ENCODE measurements around the gene LPO. TPM values are rescaled to one million over a fixed set of nuclear protein-coding genes. Genes with fewer than 3 reads are reported as not detected.

LPO gene
- total RNA-seq, 1 experiment from 2014 or later, result 0.54 TPM

DNA sequence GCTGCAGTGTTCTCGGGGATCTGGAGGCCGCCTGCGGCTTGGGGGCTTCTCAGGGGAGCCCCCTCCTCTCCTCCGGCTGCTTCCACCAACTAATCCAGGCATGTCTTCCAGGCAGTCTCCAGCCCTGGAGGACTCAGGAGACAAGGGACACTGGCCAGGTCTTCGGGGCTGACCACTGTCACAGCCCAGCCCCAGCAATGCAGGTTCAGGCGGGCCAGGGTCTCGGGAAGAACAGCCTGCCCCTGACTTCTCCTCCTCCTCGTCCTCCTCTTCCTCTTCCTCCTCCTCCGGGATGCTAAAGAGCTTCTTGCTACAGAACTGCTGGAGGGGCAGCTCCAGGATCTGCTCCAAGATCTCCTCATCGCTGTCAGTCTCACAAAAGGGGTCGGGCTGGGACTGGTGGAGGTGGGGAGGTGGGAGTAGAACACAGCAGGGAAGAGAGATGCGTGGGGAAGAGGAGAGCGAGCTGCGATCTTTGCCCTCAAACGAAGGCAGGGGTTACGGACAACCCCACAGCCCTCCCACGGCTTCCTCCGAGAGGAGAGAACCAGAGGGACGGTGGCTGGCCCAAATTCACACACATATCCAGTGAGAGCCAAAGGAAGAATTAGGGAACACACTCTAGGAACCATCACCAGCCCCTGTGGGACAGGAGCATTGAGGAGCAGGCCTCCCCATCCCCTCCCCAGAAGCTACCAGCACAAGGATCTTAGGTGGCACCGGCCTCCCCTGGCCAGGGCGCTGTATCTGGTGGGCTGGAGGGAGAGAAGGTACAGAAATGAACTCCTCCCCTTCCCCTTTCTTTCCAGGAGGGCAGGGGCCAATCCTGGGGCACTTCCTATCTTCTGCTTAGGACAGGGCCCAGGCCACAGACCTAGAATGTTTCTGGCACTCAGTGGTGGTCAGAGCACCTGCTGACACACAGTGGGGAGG, 70.9 kb downstream of the LPO start:
- ChIA-PET CTCF (interaction anchor here (0.6 to 3.2 kb wide), 5 partner anchors 8 to 108 kb away, joined by 3 to 16 read pairs (median 6); partner anchors contain the start of gene RNF43), POLR2A (no interaction called here)
- H3K36me3 Mint-ChIP-seq (ENCODE audit: insufficient read depth, unreplicated experiment), result no peaks in the 10 kb centered on the region
- H3K4me1 Mint-ChIP-seq (ENCODE audit: low read depth, unreplicated experiment), result peaks cover 5% of the 10 kb centered on the region
- H3K27me3 Mint-ChIP-seq (ENCODE audit: insufficient read depth, unreplicated experiment), result no peaks in the 10 kb centered on the region
- no peak overlapping the region for H3K27ac Mint-ChIP-seq (ENCODE audit: unreplicated experiment)
- no TSS peak for BruUV-seq (replicated peaks)
- no peak overlapping the region for H3K4me3 Mint-ChIP-seq (ENCODE audit: unreplicated experiment)
- Histone ChIP-seq H3K4me1 (no peaks in the 10 kb centered on the region), H3K9me3 (no peaks in the 10 kb centered on the region), H3K27me3 (replicated peaks; ENCODE audit: control insufficient read depth, insufficient read depth, low read length) (no peaks in the 10 kb centered on the region), H3K36me3 (ENCODE audit: control insufficient read depth, insufficient read depth, low read length) (no peaks in the 10 kb centered on the region), H3K4me3 (ENCODE audit: low read depth, low read length) (no peak overlapping the region)
- no peaks in the 10 kb centered on the region for H3K9me3 Mint-ChIP-seq (ENCODE audit: unreplicated experiment)
- TF ChIP-seq, protein P1, sequence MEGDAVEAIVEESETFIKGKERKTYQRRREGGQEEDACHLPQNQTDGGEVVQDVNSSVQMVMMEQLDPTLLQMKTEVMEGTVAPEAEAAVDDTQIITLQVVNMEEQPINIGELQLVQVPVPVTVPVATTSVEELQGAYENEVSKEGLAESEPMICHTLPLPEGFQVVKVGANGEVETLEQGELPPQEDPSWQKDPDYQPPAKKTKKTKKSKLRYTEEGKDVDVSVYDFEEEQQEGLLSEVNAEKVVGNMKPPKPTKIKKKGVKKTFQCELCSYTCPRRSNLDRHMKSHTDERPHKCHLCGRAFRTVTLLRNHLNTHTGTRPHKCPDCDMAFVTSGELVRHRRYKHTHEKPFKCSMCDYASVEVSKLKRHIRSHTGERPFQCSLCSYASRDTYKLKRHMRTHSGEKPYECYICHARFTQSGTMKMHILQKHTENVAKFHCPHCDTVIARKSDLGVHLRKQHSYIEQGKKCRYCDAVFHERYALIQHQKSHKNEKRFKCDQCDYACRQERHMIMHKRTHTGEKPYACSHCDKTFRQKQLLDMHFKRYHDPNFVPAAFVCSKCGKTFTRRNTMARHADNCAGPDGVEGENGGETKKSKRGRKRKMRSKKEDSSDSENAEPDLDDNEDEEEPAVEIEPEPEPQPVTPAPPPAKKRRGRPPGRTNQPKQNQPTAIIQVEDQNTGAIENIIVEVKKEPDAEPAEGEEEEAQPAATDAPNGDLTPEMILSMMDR (IDR thresholded peaks at IDR 0.05; ENCODE audit: insufficient read depth in 1 of 2, low read depth in 1 of 2, low read length in 1 of 2, severe bottlenecking in 1 of 2, unreplicated experiment in 1 of 2), result no peak
- DNase-seq, result no peak
- intact Hi-C loops (cut with micrococcal nuclease; ENCODE audit: unreplicated experiment), result no loop called here

DNA sequence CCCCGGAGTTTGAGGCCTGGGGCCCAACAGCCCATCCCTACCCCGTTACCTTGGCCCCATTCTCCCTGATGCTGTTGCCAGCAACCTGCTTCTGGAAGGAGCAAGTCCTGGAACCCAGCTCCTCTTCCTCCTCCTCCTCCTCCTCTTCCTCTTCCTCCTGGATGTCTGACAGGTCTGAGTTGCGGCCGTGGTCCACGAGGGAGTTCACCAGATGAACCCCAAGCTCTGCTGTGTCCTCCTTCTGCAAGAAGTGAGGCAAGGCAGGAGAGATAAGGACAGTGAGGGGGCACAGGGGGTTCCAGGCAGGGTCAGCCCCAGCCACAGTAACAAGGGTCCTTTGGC, 71.5 kb downstream of the LPO start:
- TF ChIP-seq, protein P1 (IDR thresholded peaks at IDR 0.05; ENCODE audit: insufficient read depth in 1 of 2, low read depth in 1 of 2, low read length in 1 of 2, severe bottlenecking in 1 of 2, unreplicated experiment in 1 of 2), result no peak
- no TSS peak for BruUV-seq (replicated peaks)
- Histone ChIP-seq H3K9me3 (no peaks in the 10 kb centered on the region), H3K27me3 (replicated peaks; ENCODE audit: control insufficient read depth, insufficient read depth, low read length) (no peaks in the 10 kb centered on the region), H3K4me3 (ENCODE audit: low read depth, low read length) (no peak overlapping the region), H3K4me1 (no peaks in the 10 kb centered on the region), H3K36me3 (ENCODE audit: control insufficient read depth, insufficient read depth, low read length) (no peaks in the 10 kb centered on the region)
- no peaks in the 10 kb centered on the region for H3K9me3 Mint-ChIP-seq (ENCODE audit: unreplicated experiment)
- H3K27ac Mint-ChIP-seq (ENCODE audit: unreplicated experiment), result no peak overlapping the region
- POLR2A ChIA-PET, result no interaction called here
- peaks cover 5% of the 10 kb centered on the region for H3K4me1 Mint-ChIP-seq (ENCODE audit: low read depth, unreplicated experiment)
- H3K27me3 Mint-ChIP-seq (ENCODE audit: insufficient read depth, unreplicated experiment), result no peaks in the 10 kb centered on the region
- H3K36me3 Mint-ChIP-seq (ENCODE audit: insufficient read depth, unreplicated experiment), result no peaks in the 10 kb centered on the region
- intact Hi-C loops (cut with micrococcal nuclease; ENCODE audit: unreplicated experiment), result no loop called here
- CTCF ChIA-PET, result interaction anchor here (0.6 to 1.4 kb wide), 2 partner anchors 61 to 108 kb away, joined by 3 to 6 read pairs; no protein-coding TSS in a partner anchor
- no peak for DNase-seq
- H3K4me3 Mint-ChIP-seq (ENCODE audit: unreplicated experiment), result no peak overlapping the region

- Histone ChIP-seq H3K9me3 (no peaks in the 10 kb centered on the region), H3K4me1 (0 out of 2 replicates have a peak, but pooled peaks cover 6% of the 10 kb centered on the region), H3K27me3 (replicated peaks; ENCODE audit: control insufficient read depth, insufficient read depth, low read length) (no peaks in the 10 kb centered on the region), H3K4me3 (ENCODE audit: low read depth, low read length) (no peak overlapping the region), H3K36me3 (ENCODE audit: control insufficient read depth, insufficient read depth, low read length) (no peaks in the 10 kb centered on the region)
- BruUV-seq (replicated peaks), result no TSS peak
- Mint-ChIP-seq H3K4me1 (ENCODE audit: low read depth, unreplicated experiment) (peaks cover 14% of the 10 kb centered on the region), H3K27ac (ENCODE audit: unreplicated experiment) (no peak overlapping the region), H3K36me3 (ENCODE audit: insufficient read depth, unreplicated experiment) (no peaks in the 10 kb centered on the region), H3K27me3 (ENCODE audit: insufficient read depth, unreplicated experiment) (no peaks in the 10 kb centered on the region), H3K4me3 (ENCODE audit: unreplicated experiment) (no peak overlapping the region), H3K9me3 (ENCODE audit: unreplicated experiment) (no peaks in the 10 kb centered on the region)
- no peak for DNase-seq
- ChIA-PET POLR2A (no interaction called here), CTCF (no interaction called here)
- TF ChIP-seq, protein P1 (IDR thresholded peaks at IDR 0.05; ENCODE audit: insufficient read depth in 1 of 2, low read depth in 1 of 2, low read length in 1 of 2, severe bottlenecking in 1 of 2, unreplicated experiment in 1 of 2), result no peak
- intact Hi-C loops (cut with micrococcal nuclease; ENCODE audit: unreplicated experiment), result no loop called here
Observed at GRCh38 chr17:58310511-58311428, 72.4 kb downstream of the LPO start.

Measured in Caco-2 (cell line).